Measurements from ENCODE around the gene SLC8A2. TPM values are rescaled to one million over a fixed set of nuclear protein-coding genes. Genes with fewer than 3 reads are reported as not detected.

The SLC8A2 gene
- total and polyA plus RNA-seq, 2 of the 4 experiments (the other 2 are of a cell fraction): 0.05 TPM; not detected in 1

DNA sequence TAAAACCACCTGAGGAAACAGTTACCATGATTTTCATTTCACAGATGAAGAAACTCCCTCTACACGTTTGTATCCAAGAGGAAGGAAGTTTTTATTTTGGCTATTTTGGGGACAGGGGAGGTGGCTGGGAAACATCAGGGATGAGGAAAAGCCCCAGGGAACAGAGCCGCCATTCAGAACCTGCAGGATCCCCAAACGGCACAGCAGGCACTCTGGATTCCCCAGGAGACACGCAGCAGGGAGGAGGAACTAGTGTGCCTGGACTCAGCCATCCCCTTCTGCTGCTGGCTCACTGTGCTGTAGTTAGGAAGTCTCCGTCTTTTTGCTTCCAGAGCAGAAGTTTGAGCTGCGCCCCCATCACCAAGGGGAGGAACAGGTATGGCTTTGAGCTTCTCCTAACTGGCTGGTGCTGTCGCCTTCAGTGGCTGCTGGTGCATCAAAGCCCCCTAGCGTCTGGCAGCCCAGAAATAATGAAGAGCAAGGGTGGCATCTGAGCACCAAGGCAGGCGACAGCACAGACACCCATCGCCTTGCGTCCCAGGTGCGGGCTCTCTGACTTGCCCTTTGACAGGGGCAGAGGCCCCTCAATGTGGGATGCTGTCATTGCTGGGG, 38.9 kb upstream of the SLC8A2 start:
- Histone ChIP-seq H4K20me1 (ENCODE audit: insufficient read depth, low read length) (peaks cover 72% of the 10 kb centered on the region), H3K18ac (ENCODE audit: low read depth, low read length) (no peak overlapping the region), H2BK15ac (ENCODE audit: low read depth, low read length) (no peak overlapping the region), H4K5ac (ENCODE audit: low read depth, low read length) (no peak overlapping the region), H3K56ac (ENCODE audit: extremely low read depth, insufficient read depth, low read length) (no peak overlapping the region), H2AFZ (replicated peaks; ENCODE audit: low read length, poor library complexity) (no peak overlapping the region), H3K4me2 (ENCODE audit: low read depth, low read length) (no peak overlapping the region), H2AK9ac (replicated peaks; ENCODE audit: low read depth, low read length, poor library complexity) (no peak overlapping the region), H3K4me1 (ENCODE audit: control insufficient read depth, insufficient read depth, low read length) (peaks cover 18% of the 10 kb centered on the region), H2BK5ac (ENCODE audit: low read depth, low read length, poor library complexity, severe bottlenecking) (no peak overlapping the region), H3K36me3 (ENCODE audit: control insufficient read depth, insufficient read depth, low read length) (no peaks in the 10 kb centered on the region; the same call in 1 of the 2 replicates), H3K9me3 (ENCODE audit: control insufficient read depth, insufficient read depth, low read length) (no peaks in the 10 kb centered on the region), H3K9ac (ENCODE audit: low read depth, low read length) (no peak overlapping the region), H3K14ac (replicated peaks; ENCODE audit: low read depth, low read length) (no peak overlapping the region), H2AK5ac (ENCODE audit: low read depth, low read length) (no peak overlapping the region), H3K4ac (ENCODE audit: low read depth, low read length) (no peak overlapping the region), H2BK20ac (ENCODE audit: low read depth, low read length) (no peak overlapping the region), H3K27ac (ENCODE audit: insufficient read depth, low read length) (no peak overlapping the region), H2BK120ac (ENCODE audit: low read depth, low read length) (no peak overlapping the region), H3K4me3 (ENCODE audit: insufficient read depth, low read depth, low read length) (no peak overlapping the region), H3K27me3 (ENCODE audit: control insufficient read depth, insufficient read depth, low read length) (no peaks in the 10 kb centered on the region), H3K9me1 (ENCODE audit: insufficient read depth, low read length) (peaks cover 20% of the 10 kb centered on the region), H3K23ac (ENCODE audit: low read depth, low read length) (no peak overlapping the region), H3K79me1 (ENCODE audit: low read depth in 1 of 2, low read length in 2 of 2) (peaks cover 39 to 88% of the 10 kb centered on the region in 2 experiments), H4K8ac (ENCODE audit: low read depth in 2 of 2, low read length in 2 of 2) (no peak overlapping the region), H4K91ac (ENCODE audit: insufficient read depth, low read depth, low read length) (no peak overlapping the region)
- dilution Hi-C loops (cut with HindIII; ENCODE audit: low sequenced_read_pairs, unreplicated experiment): no loop called here
- BruUV-seq (replicated peaks): no TSS peak
- DNase-seq (no peak), ATAC-seq (ENCODE audit: low read depth) (no peak)
- ChIA-PET POLR2A (ENCODE audit: unreplicated experiment) (interaction anchor here (1.0 kb wide), 1 partner anchor 12 kb away, joined by 3 read pairs; no protein-coding TSS in a partner anchor), CTCF (interaction anchor here (1.6 kb wide), 1 partner anchor 189 kb away, joined by 3 read pairs; no protein-coding TSS in a partner anchor)
- in situ Hi-C loops (cut with MboI; ENCODE audit: low sequenced_read_pairs): no loop called here
- WGBS, 2 experiments (ENCODE audit: extremely low coverage in 2 of 2, insufficient read length in 1 of 2): 100% methylated on average over 1 of the region's 12 CpGs; no CpG with 5 or more reads in 1 of the 2 experiments
- intact Hi-C loops (cut with micrococcal nuclease): loop anchor here (10.0 kb wide), 1 partner anchor 154 kb away; no protein-coding TSS in a partner anchor
- TF ChIP-seq CHD1 (IDR thresholded peaks at IDR 0.05; ENCODE audit: low read depth, low read length): no peak
- TF ChIP-seq MXI1 (IDR thresholded peaks at IDR 0.05; ENCODE audit: borderline replicate concordance, low read depth, low read length): no peak
- TF ChIP-seq, protein P1, sequence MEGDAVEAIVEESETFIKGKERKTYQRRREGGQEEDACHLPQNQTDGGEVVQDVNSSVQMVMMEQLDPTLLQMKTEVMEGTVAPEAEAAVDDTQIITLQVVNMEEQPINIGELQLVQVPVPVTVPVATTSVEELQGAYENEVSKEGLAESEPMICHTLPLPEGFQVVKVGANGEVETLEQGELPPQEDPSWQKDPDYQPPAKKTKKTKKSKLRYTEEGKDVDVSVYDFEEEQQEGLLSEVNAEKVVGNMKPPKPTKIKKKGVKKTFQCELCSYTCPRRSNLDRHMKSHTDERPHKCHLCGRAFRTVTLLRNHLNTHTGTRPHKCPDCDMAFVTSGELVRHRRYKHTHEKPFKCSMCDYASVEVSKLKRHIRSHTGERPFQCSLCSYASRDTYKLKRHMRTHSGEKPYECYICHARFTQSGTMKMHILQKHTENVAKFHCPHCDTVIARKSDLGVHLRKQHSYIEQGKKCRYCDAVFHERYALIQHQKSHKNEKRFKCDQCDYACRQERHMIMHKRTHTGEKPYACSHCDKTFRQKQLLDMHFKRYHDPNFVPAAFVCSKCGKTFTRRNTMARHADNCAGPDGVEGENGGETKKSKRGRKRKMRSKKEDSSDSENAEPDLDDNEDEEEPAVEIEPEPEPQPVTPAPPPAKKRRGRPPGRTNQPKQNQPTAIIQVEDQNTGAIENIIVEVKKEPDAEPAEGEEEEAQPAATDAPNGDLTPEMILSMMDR (conservative IDR thresholded peaks at IDR 0.05; ENCODE audit: low read depth, low read length): no peak
- TF ChIP-seq FOS (IDR thresholded peaks at IDR 0.05; ENCODE audit: low read depth, low read length): no peak
- TF ChIP-seq CEBPB (IDR thresholded peaks at IDR 0.05; ENCODE audit: low read depth, low read length): no peak
- no peak for TF ChIP-seq RAD21 (IDR thresholded peaks at IDR 0.05; ENCODE audit: low read length)
- TF ChIP-seq, protein P2, sequence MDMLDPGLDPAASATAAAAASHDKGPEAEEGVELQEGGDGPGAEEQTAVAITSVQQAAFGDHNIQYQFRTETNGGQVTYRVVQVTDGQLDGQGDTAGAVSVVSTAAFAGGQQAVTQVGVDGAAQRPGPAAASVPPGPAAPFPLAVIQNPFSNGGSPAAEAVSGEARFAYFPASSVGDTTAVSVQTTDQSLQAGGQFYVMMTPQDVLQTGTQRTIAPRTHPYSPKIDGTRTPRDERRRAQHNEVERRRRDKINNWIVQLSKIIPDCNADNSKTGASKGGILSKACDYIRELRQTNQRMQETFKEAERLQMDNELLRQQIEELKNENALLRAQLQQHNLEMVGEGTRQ (IDR thresholded peaks at IDR 0.05; ENCODE audit: low read depth, low read length): no peak
- TF ChIP-seq POLR2A (IDR thresholded peaks at IDR 0.05; ENCODE audit: low read depth, low read length): no peak
- no peak for TF ChIP-seq MAFK (IDR thresholded peaks at IDR 0.05; ENCODE audit: low read depth, low read length)

Measured in IMR-90 (cell line).